Vagina (tissue), 2 donors: Measurements from ENCODE around the gene CLSTN1. TPM values are rescaled to one million over a fixed set of nuclear protein-coding genes. Genes with fewer than 3 reads are reported as not detected.

Experiments
- DNase-seq, 2 donors: peaks; one replicate each; pipeline ENCODE4 v3.0.0-alpha.2; 2017; ENCODE audit errors: extremely low spot score in 2 of 2
- H3K27ac ChIP-seq: fragments of 200-600 bp; sonication (generic); one replicate; pipeline ENCODE4 v1.5.1; 2019
- H3K27me3 ChIP-seq: fragments of 200-600 bp; sonication (generic); one replicate; pipeline ENCODE4 v1.5.1; 2019
- H3K36me3 ChIP-seq, 2 donors: fragments of 200-600 bp; sonication (generic); one replicate each; pipeline ENCODE4 v1.5.1; 2017 to 2019
- H3K4me1 ChIP-seq: fragments of 200-600 bp; sonication (generic); one replicate; pipeline ENCODE4 v1.5.1; 2019
- H3K4me3 ChIP-seq, 2 donors: fragments of 200-600 bp; sonication (generic); 1 replicate in 1 of 2; 2 replicates in 1 of 2; pipeline ENCODE4 v1.5.1; 2016 to 2019
- H3K9me3 ChIP-seq: fragments of 200-600 bp; sonication (generic); one replicate; pipeline ENCODE4 v1.5.1; 2019
- POLR2A ChIP-seq, 2 donors: fragments of 450-650 bp; IDR thresholded peaks; one replicate each; pipeline ENCODE4 v1.6.1; 2017; ENCODE audit warnings: antibody characterized with exemption in 2 of 2, mild to moderate bottlenecking in 2 of 2, moderate library complexity in 2 of 2
- POLR2AphosphoS5 ChIP-seq, 2 donors: sonication (generic); formaldehyde crosslinking; IDR thresholded peaks; one replicate each; pipeline ENCODE4 v1.9.0; 2017; ENCODE audit warnings: antibody characterized with exemption in 2 of 2, mild to moderate bottlenecking in 2 of 2, low read depth in 1 of 2; ENCODE audit not compliant: insufficient read depth in 1 of 2
- intact Hi-C: fragments of 100-400 bp; cut with DNase I; formaldehyde crosslinking; loops from one replicate; pipeline ENCODE4 v1.15.1; 2023
- total RNA-seq: library from RNA; depleted of rRNA; stranded (reverse); fragments of >200 nt; gene quantifications from one replicate; pipeline ENCODE4 v1.2.3, GENCODE V29; 2016
- TF ChIP-seq, protein P1 (sequence below), 3 experiments: fragments of 450-650 bp in 2 of 3; fragments of 200-600 bp in 1 of 3; sonication (generic) in 1 of 3; IDR thresholded peaks; one replicate each; pipeline ENCODE4 v1.5.1; 2017 to 2019; ENCODE audit warnings: antibody characterized with exemption in 3 of 3, mild to moderate bottlenecking in 2 of 3, moderate library complexity in 2 of 3

CLSTN1 gene
- total RNA-seq, 1 donor from 2014 or later = 96.5 TPM

DNA sequence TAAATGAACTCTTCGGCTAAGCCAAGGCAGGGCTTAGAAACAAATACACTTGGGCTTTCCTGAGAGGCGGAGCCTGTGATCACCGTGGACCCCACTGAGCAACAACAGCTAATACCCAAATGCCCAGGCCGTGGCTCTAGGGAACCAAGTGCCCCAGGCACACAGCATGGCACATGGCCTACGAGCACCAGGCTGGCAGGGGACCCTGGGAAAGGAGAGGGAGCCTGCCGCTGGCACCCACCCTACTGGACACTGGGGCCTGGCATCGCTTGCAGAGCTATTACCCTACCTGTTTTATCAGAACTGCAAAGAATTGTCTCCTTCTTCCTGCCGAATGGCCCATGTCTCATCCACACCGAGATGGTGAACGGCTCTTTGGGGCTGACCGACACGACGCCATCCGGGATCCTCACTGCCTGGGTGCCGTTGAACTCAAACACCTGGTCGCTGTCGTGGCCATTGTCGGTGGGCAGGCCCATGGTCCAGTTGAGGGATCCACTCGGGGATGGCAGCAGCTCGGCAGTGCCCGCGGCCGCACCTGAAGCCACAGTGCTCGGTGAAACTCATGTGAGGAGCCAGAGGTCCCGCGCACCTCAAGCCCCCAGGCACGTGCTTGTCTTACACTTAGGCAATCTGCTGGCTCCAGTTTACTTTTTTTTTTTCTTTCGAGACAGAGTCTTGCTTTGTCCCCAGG is 79.5 kb downstream of the CLSTN1 start:
- TF ChIP-seq POLR2AphosphoS5 (IDR thresholded peaks at IDR 0.05; ENCODE audit: insufficient read depth in 1 of 2, low read depth in 1 of 2) = no peak
- intact Hi-C loops = no loop called here
- peaks cover 7 to 72% of the 10 kb centered on the region in 2 donors for H3K36me3 ChIP-seq

GRCh38 chr1:9737671-9738070 is 86.1 kb downstream of the CLSTN1 start:
- intact Hi-C loops = no loop called here

More for the DNA sequence above, 79.5 kb downstream of the CLSTN1 start:
- DNase-seq = no peak
- Histone ChIP-seq H3K9me3 (no peaks in the 10 kb centered on the region), H3K4me1 (no peaks in the 10 kb centered on the region), H3K27ac (no peak overlapping the region), H3K4me3 (no peak overlapping the region), H3K27me3 (no peaks in the 10 kb centered on the region)

DNA sequence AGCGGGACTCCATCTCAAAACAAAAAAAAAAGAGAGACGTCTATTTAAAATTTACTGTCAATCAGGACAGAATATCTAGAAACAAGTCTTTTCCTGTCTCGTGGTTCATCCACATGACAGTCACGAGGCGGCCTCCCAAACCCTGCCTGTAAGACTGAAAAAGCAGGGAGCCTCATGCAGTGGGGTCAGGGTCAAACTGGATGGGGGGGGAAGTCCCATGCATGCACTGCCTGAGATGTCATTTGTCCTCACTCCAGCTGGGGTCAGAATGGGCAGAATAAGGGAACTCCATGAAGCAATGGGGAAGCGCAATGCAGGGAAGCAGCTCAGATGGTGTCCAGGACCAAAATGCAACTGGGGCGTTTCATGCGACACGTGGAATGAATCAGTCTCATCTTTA is 86.7 kb downstream of the CLSTN1 start:
- Histone ChIP-seq H3K4me3 (no peak overlapping the region), H3K27me3 (no peaks in the 10 kb centered on the region), H3K4me1 (no peaks in the 10 kb centered on the region), H3K27ac (no peak overlapping the region), H3K36me3 (peaks cover 0 to 86% of the 10 kb centered on the region in 2 donors), H3K9me3 (no peaks in the 10 kb centered on the region)
- DNase-seq = no peak
- TF ChIP-seq POLR2A (IDR thresholded peaks at IDR 0.05) (no peak), POLR2AphosphoS5 (IDR thresholded peaks at IDR 0.05; ENCODE audit: insufficient read depth in 1 of 2, low read depth in 1 of 2) (no peak)
- TF ChIP-seq, protein P1, sequence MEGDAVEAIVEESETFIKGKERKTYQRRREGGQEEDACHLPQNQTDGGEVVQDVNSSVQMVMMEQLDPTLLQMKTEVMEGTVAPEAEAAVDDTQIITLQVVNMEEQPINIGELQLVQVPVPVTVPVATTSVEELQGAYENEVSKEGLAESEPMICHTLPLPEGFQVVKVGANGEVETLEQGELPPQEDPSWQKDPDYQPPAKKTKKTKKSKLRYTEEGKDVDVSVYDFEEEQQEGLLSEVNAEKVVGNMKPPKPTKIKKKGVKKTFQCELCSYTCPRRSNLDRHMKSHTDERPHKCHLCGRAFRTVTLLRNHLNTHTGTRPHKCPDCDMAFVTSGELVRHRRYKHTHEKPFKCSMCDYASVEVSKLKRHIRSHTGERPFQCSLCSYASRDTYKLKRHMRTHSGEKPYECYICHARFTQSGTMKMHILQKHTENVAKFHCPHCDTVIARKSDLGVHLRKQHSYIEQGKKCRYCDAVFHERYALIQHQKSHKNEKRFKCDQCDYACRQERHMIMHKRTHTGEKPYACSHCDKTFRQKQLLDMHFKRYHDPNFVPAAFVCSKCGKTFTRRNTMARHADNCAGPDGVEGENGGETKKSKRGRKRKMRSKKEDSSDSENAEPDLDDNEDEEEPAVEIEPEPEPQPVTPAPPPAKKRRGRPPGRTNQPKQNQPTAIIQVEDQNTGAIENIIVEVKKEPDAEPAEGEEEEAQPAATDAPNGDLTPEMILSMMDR (IDR thresholded peaks at IDR 0.05) = no peak
- intact Hi-C loops = no loop called here

More at GRCh38 chr1:9737671-9738070, 86.1 kb downstream of the CLSTN1 start:
- Histone ChIP-seq H3K27me3 (no peaks in the 10 kb centered on the region), H3K4me3 (no peak overlapping the region), H3K36me3 (peaks cover 0 to 85% of the 10 kb centered on the region in 2 donors), H3K9me3 (no peaks in the 10 kb centered on the region), H3K4me1 (no peaks in the 10 kb centered on the region), H3K27ac (no peak overlapping the region)
- TF ChIP-seq POLR2AphosphoS5 (IDR thresholded peaks at IDR 0.05; ENCODE audit: insufficient read depth in 1 of 2, low read depth in 1 of 2) (no peak), POLR2A (IDR thresholded peaks at IDR 0.05) (no peak)
- TF ChIP-seq, protein P1 (IDR thresholded peaks at IDR 0.05) = no peak
- no peak for DNase-seq

- no peaks in the 10 kb centered on the region for H3K9me3 ChIP-seq
Measured at GRCh38 chr1:9736241-9736640, 87.5 kb downstream of the CLSTN1 start.

GRCh38 chr1:9735800-9736199 is 88.0 kb downstream of the CLSTN1 start:
- H3K9me3 ChIP-seq = no peaks in the 10 kb centered on the region
- no peaks in the 10 kb centered on the region for H3K27me3 ChIP-seq
- TF ChIP-seq POLR2AphosphoS5 (IDR thresholded peaks at IDR 0.05; ENCODE audit: insufficient read depth in 1 of 2, low read depth in 1 of 2) (no peak), POLR2A (IDR thresholded peaks at IDR 0.05) (no peak)
- TF ChIP-seq, protein P1 (IDR thresholded peaks at IDR 0.05) = no peak
- DNase-seq = no peak
- H3K27ac ChIP-seq = no peak overlapping the region
- intact Hi-C loops = no loop called here
- no peak overlapping the region for H3K4me3 ChIP-seq
- H3K4me1 ChIP-seq = no peaks in the 10 kb centered on the region
- H3K36me3 ChIP-seq = peaks cover 0 to 86% of the 10 kb centered on the region in 2 donors

More at GRCh38 chr1:9736241-9736640, 87.5 kb downstream of the CLSTN1 start:
- H3K27ac ChIP-seq = no peak overlapping the region
- no peak for DNase-seq
- no peaks in the 10 kb centered on the region for H3K4me1 ChIP-seq
- TF ChIP-seq, protein P1 (IDR thresholded peaks at IDR 0.05) = no peak
- H3K4me3 ChIP-seq = no peak overlapping the region
- intact Hi-C loops = no loop called here
- no peaks in the 10 kb centered on the region for H3K27me3 ChIP-seq
- peaks cover 0 to 86% of the 10 kb centered on the region in 2 donors for H3K36me3 ChIP-seq
